Measurements from ENCODE around the gene MIDN.

MIDN gene

DNA sequence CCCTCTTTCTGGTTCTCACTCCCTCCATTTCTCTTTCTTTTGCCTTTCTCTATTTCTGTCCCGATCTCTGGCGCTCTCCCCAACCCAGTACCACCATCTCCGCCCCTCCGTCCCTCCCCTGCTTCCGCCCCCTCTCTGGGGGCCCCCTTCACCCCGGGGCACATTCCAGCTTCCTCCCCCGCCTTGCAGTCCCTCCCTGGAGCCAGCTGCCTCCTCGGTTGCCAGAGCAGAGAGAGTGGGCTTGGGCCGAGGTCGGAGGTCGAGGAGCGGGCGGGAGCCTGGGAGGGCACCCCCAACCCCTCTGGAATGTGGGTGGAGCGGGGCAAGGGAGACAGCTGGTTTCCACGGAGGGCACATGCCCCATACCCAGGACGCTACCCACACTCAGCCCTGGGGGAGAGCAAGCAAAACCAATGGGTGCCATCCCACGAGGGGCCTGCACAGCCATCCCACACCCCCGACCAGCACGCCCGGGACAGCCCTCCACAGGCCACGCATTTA is 14.3 kb downstream of the MIDN start:
- DNase-seq (no peak), ATAC-seq (no peak)
- peak overlapping the region; percentile 35 for H3K27ac Mint-ChIP-seq
- no peaks in the 10 kb centered on the region for H3K9me3 Mint-ChIP-seq
- peak overlapping the region; percentile 71 for H3K4me3 Mint-ChIP-seq
- H3K36me3 Mint-ChIP-seq (ENCODE audit: low read depth) = peaks cover 4% of the 10 kb centered on the region
- no peaks in the 10 kb centered on the region for H3K27me3 Mint-ChIP-seq
- peaks cover 64% of the 10 kb centered on the region for H3K4me1 Mint-ChIP-seq

DNA sequence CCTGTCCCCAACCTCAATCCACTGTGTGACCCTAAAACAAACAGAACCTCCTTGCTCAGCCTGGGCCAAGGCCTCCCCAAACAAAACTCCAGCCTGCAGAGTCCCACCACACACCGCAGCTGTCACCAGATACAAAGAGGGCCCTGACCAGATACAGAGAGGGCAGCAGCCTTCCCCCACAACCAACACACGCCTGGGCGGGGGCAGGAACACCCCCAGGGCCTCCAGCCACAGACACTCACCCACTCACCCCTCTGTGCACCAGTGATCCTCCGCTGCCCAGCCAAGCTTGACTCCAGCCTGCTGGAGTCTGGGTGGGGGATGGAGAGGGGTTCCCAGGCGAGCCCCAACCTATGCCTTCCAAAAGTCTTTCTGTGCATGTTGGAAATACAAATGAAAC is 14.8 kb downstream of the MIDN start:
- Mint-ChIP-seq H3K36me3 (ENCODE audit: low read depth) (peaks cover 2% of the 10 kb centered on the region), H3K4me3 (peak overlapping the region; percentile 71), H3K9me3 (no peaks in the 10 kb centered on the region), H3K27me3 (no peaks in the 10 kb centered on the region), H3K27ac (peak overlapping the region; percentile 72), H3K4me1 (peaks cover 64% of the 10 kb centered on the region)
- ATAC-seq = no peak
- DNase-seq = no peak

DNA sequence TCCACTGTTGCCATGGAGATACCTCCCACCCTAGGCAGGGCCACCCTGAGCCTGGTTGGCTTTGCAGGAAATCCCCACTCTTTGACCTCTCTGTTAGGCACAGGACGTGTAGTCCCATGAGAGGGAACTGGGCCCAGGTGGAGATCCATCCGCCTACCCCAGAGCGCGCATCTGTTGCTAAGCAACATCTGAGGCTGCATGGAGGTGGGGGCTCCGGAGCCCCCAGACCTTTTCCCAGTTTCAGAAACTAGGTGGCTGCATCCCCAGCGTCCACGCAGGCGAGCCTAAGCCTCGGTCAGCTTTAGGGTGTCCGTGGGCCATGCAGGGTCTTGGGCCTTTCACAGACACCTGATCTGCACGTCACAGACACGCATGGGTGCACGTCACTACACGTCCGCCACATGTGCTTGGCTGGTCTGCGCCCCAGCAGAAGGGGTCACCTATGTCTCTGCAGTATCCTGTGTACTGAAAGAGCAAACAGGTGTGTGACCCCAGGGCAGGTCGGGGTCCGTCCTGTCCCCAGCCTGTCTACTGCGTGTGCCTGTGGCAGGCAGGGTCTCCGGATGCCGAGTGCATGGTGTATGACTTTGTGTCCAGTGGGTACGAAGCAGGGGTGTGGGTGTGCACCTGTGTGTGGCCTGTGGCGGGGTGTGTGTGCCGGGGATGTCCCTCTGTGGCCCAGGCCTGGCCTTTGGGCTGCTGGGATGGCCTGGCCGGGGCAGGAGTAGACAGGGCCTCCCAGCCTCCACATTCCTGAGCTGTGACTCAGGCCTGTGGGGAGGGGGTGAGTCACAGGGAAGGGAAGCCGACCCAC is 16.6 kb downstream of the MIDN start:
- DNase-seq (no peak), ATAC-seq (no peak)
- H3K4me1 Mint-ChIP-seq = peaks cover 59% of the 10 kb centered on the region
- H3K27me3 Mint-ChIP-seq = no peaks in the 10 kb centered on the region
- peak overlapping the region; percentile 60 for H3K27ac Mint-ChIP-seq
- peaks cover 5% of the 10 kb centered on the region for H3K36me3 Mint-ChIP-seq (ENCODE audit: low read depth)
- H3K9me3 Mint-ChIP-seq = no peaks in the 10 kb centered on the region
- H3K4me3 Mint-ChIP-seq = peak overlapping the region; percentile 21

DNA sequence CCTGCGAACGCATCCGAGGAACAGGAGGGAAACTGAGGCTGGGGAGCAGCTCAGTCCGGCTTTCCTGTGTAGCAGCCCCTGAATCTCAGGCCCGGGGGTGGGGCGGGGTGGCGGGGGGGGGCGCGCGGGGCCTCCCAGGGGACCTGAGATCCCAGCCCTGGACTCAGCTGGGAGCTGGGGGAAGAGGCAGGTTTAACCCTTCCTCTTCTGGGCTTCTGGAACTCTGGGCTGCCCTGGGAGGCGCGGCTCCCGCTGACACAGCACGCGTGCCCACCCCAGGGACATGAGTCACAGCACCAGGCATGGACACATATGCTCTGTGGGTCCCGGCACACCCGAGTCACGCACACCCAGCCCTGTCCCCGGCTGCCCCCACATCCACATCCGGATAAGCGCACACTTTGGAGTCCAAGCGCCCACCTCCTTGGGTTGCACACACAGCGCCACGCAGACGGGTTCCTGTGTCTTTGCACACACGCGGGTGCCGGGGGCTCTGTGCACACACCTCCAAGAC is 17.3 kb downstream of the MIDN start:
- Mint-ChIP-seq H3K27ac (peak overlapping the region; percentile 60), H3K4me1 (peaks cover 65% of the 10 kb centered on the region), H3K4me3 (peak overlapping the region; percentile 54), H3K9me3 (no peaks in the 10 kb centered on the region), H3K27me3 (no peaks in the 10 kb centered on the region), H3K36me3 (ENCODE audit: low read depth) (peaks cover 12% of the 10 kb centered on the region)
- peak; percentile 11 for ATAC-seq
- peak; percentile 62 for DNase-seq

DNA sequence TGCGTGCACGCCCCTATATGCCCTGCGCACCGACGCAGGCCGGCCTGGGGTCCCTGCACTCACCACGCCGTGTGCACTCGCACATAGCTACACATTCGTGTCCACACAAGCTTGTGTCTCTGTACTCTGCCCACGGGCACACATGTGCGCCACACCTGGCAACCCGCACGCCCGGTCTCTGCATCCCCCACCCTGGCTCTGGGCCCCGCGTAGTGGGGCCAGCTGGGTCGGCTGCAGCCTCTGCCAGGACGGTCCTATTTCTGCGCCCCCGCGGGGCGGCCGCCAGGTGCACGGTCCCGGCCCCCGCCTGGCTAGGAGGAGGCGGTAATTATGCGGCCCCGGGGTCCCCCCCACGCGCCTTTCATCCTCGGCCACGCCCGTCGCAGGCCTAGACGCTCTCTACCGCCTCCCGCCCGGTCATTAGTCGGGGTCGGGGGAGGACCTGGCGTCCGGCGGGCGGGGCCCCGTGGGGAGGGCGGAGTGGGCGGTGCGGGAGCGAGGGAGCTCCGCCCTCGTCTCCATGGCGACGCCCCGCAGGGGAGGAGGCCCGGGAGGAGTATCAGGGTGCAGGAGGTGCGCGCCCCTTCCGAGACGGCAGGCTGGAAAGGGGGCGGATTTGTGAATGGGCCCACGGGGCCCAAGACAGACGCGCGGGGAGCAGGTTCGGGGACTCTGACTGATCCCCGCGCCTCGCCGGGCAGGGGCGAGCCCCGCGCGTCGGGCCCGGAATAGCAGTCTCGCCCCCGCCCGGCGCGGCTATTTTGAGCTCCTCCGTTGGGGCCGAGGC is 17.9 kb downstream of the MIDN start:
- Mint-ChIP-seq H3K9me3 (no peaks in the 10 kb centered on the region), H3K4me3 (peak overlapping the region; percentile 54), H3K4me1 (peaks cover 71% of the 10 kb centered on the region), H3K27me3 (no peaks in the 10 kb centered on the region), H3K27ac (peak overlapping the region; percentile 60), H3K36me3 (ENCODE audit: low read depth) (peaks cover 18% of the 10 kb centered on the region)
- peak; percentile 91 for DNase-seq
- peak; percentile 27 for ATAC-seq

DNA sequence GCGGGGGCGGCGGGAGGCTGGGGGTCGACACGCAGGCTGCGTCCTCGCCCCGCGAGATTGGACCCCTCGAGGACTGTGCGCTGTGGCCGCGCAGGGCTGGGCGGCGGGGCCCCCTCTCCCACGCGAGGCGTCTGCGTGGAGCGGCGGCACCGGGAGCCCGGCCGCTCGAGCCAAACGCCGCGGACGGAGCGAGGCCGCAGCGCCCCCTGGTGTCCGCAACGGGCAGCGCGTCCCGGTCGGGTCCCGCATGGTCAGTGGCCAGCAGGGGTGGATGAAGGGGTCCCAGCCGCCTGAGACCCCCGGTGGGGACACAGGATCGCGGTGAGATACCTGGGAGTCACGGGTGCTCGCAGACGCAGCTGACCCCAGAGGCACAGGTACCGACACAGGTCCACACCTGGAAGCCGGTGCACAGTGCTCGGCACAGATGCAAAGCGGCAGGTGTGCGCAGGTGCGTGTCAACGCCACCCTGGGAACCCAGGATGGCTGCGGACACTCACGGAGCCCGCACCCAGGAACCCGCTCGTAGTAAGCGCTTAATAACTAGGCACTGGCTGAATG is 18.6 kb downstream of the MIDN start:
- peaks cover 25% of the 10 kb centered on the region for H3K36me3 Mint-ChIP-seq (ENCODE audit: low read depth)
- peak overlapping the region; percentile 60 for H3K4me3 Mint-ChIP-seq
- H3K9me3 Mint-ChIP-seq = no peaks in the 10 kb centered on the region
- peak overlapping the region; percentile 35 for H3K27ac Mint-ChIP-seq
- H3K4me1 Mint-ChIP-seq = peaks cover 72% of the 10 kb centered on the region
- H3K27me3 Mint-ChIP-seq = no peaks in the 10 kb centered on the region
- no peak for ATAC-seq
- peak; percentile 85 for DNase-seq

DNA sequence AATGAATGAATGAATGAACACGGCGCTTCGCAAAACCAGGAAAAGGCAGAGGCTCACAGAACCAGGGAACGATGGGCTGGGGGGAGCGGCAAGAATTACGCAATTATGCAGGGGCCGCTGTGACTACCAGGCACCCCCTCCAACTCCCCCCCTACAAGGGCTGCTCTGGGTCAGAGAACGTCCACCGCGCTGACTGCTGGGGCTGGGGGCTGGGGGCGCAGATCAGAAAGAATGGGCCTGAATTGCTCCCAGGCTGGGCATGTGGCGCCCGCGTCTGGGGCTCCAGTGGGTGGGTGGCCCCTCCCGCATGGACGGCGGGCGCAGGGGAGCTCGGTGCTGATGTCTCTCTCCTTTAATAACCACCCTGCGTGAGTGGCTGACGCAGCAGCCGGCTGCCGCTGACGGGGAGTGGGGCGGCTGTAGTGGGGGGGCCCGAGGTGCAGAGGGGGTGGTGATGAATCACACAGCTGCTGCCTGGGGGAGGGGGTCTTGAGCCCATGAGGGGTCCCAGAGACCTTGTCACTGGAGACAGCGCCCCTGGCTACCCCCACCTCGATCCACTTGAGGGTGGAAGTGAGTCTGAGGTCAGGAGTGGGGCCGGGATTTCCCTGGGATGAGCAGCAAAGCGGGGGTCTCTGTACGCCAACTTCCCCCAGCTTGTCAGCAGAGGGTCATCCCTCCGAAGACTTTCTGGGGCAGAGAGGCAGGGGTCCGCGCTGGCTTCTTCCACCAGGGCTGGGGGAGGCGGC is 19.3 kb downstream of the MIDN start:
- Mint-ChIP-seq H3K27ac (peak overlapping the region; percentile 89), H3K4me3 (peak overlapping the region; percentile 66), H3K36me3 (ENCODE audit: low read depth) (peaks cover 30% of the 10 kb centered on the region), H3K4me1 (peaks cover 74% of the 10 kb centered on the region), H3K27me3 (no peaks in the 10 kb centered on the region), H3K9me3 (no peaks in the 10 kb centered on the region)
- no peak for DNase-seq
- ATAC-seq = no peak

DNA sequence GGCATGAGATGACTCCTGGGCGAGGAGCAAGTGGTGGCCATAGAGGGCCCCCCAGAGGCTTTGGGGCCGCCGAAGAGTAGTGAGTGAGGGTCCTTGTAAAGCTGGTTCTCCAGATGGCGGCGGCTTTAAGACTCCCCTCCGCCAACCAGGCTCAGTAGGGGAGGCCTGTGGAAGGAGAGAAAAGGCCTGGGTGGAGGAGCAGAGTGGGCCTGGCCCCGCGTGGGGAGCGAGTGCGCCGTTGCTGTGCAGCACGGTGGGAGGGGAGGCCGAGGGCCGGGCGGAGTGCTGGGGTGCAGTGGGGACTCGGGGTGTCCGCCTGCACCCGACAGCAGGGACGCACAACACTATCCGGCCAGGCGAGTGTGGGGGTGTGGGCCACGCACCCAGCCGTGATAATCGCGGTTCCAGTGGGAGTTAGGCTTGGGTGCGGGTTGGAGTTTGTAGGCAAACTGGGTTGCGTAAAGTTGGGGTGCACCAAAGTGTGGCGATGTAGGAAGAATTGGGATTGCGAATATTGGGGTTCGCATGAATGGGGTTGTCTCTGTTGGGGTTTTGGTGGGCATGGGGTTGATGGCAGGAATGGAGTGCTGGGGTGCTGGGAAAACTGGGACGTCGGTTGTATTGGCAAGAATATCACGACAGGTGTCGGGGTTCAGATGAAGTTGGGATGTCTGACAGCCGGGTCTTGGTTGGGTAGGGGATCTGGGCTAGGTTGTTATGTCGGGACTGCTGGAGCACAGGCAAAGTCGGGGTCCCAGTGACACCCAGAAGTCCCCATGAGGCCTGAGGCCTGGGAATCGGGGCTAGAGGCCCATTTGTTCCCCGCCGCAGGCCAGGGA is 20.1 kb downstream of the MIDN start:
- ATAC-seq (no peak), DNase-seq (no peak)
- no peaks in the 10 kb centered on the region for H3K27me3 Mint-ChIP-seq
- H3K27ac Mint-ChIP-seq = peak overlapping the region; percentile 89
- H3K4me3 Mint-ChIP-seq = peak overlapping the region; percentile 66
- peaks cover 72% of the 10 kb centered on the region for H3K4me1 Mint-ChIP-seq
- H3K9me3 Mint-ChIP-seq = no peaks in the 10 kb centered on the region
- H3K36me3 Mint-ChIP-seq (ENCODE audit: low read depth) = peaks cover 36% of the 10 kb centered on the region

DNA sequence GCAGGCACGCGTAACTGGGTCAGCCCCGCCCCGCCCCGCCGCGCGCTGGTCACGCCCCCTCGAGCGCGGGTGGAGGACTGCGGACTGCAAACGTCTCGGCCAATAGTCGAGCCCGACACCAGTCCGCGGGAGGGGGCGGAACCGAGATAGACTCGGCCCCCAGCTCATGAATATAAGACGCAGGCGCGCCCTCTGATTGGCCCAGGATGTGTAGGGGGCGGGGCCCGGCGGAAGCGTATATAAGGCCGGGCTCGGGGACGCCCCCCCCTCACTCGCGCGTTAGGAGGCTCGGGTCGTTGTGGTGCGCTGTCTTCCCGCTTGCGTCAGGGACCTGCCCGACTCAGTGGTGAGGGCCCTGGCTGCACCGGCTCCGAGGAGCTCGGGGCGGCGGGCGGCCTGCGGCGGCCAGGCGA is 20.7 kb downstream of the MIDN start, which contains the start of gene CIRBP:
Gene CIRBP, plus strand, starts transcription at position 268 of the 413 bp plus-strand sequence. CDS start 1,602 bp downstream, outside the sequence.
- DNase-seq (peak; percentile 99), ATAC-seq (peak; percentile 69)
- H3K4me3 Mint-ChIP-seq = peak within 1 kb of the TSS; percentile 95
- H3K36me3 Mint-ChIP-seq (ENCODE audit: low read depth) = peaks cover 42% of the 10 kb centered on the region
- peaks cover 76% of the 10 kb centered on the region for H3K4me1 Mint-ChIP-seq
- H3K27me3 Mint-ChIP-seq = no peaks in the 10 kb centered on the region
- no peaks in the 10 kb centered on the region for H3K9me3 Mint-ChIP-seq
- H3K27ac Mint-ChIP-seq = peak within 1 kb of the TSS; percentile 96

DNA sequence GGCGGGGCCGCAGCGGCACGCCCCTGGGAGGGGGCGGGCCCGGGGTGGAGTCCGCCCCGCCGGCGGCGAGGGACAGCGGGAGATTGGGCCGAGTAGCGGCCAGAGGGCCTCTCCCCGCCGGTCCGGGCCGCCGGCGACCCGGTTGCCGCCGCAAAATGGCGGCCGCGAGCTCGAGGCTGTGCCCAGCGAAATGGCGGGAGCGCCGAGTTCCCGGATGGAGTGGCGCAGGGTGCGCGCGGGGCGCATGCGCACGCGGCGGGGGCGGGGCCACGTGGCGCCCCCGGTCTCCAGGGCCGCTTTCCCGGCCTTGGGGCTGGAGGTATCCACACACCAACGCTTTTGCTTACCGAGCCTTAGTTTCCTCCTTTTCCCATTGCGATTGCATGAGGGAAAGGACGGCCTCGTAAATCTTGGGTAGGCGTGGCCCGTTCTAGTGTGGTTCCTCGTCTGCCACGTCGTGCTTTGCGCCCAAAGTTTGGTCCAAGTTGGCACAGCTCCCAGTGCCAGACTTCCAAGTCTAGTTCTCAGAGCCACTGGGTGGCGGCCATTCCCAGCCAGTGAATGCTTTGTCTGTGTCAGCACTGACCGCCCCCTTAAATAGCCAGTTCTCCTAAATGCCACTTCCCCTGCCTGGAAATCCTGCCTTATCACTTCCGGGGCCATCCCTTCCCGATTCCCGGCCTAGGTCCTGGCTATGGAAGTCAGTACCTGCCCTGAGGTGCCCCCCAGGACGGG is 21.3 kb downstream of the MIDN start:
- DNase-seq (peak; percentile 88), ATAC-seq (peak; percentile 12)
- peak overlapping the region; percentile 95 for H3K4me3 Mint-ChIP-seq
- H3K27me3 Mint-ChIP-seq = no peaks in the 10 kb centered on the region
- H3K27ac Mint-ChIP-seq = peak overlapping the region; percentile 96
- H3K36me3 Mint-ChIP-seq (ENCODE audit: low read depth) = peaks cover 45% of the 10 kb centered on the region
- peaks cover 76% of the 10 kb centered on the region for H3K4me1 Mint-ChIP-seq
- no peaks in the 10 kb centered on the region for H3K9me3 Mint-ChIP-seq

DNA sequence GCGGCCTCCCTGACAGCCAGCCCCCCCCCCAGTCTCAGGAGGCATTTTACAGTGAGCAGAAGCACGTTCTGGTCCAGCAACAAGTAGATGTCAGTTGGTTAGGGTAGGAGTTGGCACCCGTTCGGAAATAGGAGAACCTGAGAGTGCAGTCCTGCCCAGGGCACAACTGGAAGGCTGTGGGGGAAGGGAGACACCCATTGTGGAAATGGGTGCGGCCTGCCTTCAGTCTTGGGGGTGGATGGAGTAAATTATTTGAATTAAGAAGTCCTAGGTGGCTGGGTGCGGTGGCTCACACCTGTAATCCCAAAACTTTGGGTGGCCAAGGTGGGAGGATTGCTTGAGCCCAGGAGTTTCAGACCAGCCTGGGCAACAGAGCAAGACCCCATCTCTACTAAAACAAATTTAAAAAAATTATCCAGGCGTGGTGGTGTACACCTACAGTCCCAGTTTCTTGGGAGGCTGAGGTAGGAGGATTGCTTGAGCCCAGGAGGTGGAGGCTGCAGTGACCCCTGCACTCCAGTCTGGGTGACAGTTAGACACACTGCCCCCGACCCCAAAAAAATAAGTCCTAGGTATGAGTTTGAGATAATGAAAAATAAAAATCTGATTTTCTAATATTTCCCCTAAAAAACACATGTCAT is 21.9 kb downstream of the MIDN start:
- Mint-ChIP-seq H3K27me3 (no peaks in the 10 kb centered on the region), H3K4me1 (peaks cover 72% of the 10 kb centered on the region), H3K27ac (peak overlapping the region; percentile 96), H3K36me3 (ENCODE audit: low read depth) (peaks cover 44% of the 10 kb centered on the region), H3K4me3 (peak overlapping the region; percentile 95), H3K9me3 (no peaks in the 10 kb centered on the region)
- ATAC-seq = no peak
- no peak for DNase-seq

DNA sequence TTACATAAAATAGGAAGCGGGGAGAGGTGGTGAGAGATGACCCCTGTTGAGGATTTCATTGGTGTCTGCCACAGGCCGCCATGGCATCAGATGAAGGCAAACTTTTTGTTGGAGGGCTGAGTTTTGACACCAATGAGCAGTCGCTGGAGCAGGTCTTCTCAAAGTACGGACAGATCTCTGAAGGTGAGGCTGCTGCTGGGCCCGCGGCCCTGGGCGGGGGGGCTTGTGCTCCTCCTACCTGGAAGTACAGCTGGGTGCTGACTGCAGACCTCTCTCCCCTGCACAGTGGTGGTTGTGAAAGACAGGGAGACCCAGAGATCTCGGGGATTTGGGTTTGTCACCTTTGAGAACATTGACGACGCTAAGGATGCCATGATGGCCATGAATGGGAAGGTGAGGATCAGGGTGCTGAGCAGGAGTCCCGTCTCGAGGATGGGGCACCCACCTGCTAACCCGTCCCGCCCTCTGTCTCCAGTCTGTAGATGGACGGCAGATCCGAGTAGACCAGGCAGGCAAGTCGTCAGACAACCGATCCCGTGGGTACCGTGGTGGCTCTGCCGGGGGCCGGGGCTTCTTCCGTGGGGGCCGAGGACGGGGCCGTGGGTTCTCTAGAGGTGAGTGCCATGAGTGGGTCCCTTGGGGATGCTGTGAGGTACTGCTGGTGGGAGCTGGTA is 22.6 kb downstream of the MIDN start:
- Mint-ChIP-seq H3K27ac (peak overlapping the region; percentile 96), H3K27me3 (no peaks in the 10 kb centered on the region), H3K9me3 (no peaks in the 10 kb centered on the region), H3K36me3 (ENCODE audit: low read depth) (peaks cover 44% of the 10 kb centered on the region), H3K4me1 (peaks cover 67% of the 10 kb centered on the region), H3K4me3 (peak overlapping the region; percentile 95)
- ATAC-seq (no peak), DNase-seq (no peak)
